HG03060 (cell line): Measurements from ENCODE around the gene MYL10.
"Not testable (repeated sequence)": the region's sequence is repeated elsewhere in the genome, so short reads cannot be mapped to it uniquely, and the experiment has no call there.

ENCODE experiments used
- ATAC-seq: cut with Tn5 transposase; IDR thresholded peaks from one replicate; pipeline ENCODE4 v1.9.1; 2021; ENCODE audit warnings: low read depth, moderate number of reproducible peaks; ENCODE audit not compliant: unreplicated experiment

Gene MYL10

DNA sequence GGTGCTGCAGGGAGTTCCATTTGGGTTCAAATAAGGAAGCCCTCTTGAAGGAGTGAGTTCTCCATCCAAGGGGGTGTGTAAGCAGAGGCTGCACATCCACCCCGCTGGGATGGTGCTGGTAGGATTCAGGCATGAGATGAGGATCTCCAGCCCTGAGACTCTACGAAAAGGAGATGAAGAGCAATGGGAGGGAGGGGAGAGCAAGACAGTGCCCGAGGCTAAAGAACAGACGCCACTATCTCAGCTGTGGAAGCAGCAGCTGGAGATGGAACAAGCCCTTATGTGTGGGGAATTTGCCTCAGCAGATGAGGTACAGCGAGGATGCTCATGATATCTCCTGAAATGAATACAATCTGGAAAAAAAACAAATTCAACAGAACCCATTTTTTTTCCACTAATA lies 28.1 kb upstream of the MYL10 start:
- ATAC-seq: no peak

GRCh38 chr7:101651112-101651511 lies 22.0 kb upstream of the MYL10 start:
- ATAC-seq: no peak

DNA sequence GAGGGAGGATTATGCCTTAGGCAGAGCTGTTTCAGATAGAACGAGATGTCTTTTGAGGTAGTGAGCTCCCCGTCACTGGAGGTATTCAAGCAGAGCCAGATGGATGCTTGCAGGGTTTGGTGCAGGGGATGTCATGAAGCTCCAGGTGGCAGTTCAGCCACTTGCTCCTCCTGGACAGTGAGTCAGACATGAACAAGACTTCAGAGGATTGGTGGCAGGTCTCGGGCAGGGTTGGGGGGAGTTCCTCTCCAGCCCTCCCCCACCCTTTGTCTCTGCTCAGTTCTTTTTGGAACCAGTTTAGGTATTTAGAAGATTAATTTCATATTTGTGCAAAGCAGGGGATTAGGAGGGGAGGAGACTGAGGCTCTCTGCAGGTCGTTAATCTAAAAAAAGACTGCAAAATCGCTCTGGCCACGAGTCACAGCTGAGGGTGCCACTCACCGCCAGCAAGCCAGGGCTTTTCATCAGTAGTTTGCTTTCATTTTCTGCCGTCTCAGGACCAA lies 21.5 kb upstream of the MYL10 start:
- ATAC-seq: no peak

GRCh38 chr7:101647876-101648275 lies 18.8 kb upstream of the MYL10 start:
- not testable (repeated sequence) for ATAC-seq

- ATAC-seq: no peak
These were observed 16.9 kb upstream of the MYL10 start for GRCh38 chr7:101645951-101646350.

GRCh38 chr7:101644879-101645278 lies 15.8 kb upstream of the MYL10 start:
- ATAC-seq: no peak

DNA sequence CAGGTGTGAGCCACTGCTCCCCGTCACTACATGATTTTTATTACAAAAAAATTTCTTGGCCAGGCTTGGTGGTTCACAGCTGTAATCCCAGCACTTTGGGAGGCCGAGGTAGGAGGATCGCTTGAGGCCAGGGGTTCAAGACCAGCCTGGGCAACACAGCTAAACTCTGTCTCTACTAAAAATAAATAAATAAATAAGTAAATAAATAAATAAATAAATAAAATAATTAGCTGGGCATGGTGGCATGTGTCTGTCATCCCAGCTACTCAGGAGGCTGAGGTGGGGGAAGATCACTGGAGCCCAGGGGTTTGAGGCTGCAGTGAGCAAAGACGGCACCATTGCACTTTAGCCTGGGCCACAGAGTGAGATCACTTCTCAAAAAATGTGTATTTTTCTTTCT lies 10.0 kb upstream of the MYL10 start:
- not testable (repeated sequence) for ATAC-seq

GRCh38 chr7:101636822-101637623 lies 7.9 kb upstream of the MYL10 start:
- ATAC-seq: no peak

DNA sequence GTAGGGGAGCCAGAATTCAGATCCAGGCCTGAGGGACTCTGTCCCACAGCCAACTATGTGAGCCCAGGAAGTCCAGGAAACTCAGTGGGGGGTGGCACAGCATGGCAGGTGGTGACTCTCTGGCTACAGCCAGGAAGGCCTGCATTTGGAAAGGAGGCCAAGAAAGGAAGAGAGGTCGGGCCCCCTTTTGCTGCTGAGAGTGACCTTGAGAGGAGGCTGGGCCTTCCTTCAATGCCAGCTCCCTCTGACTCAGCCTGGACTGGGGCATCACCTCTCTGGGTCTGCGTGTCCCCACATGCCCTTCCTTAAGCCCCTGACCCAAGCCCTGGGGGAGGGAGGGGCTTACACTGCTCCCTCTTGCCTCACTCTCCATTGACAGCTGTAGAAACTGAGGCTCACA lies 6.4 kb upstream of the MYL10 start:
- no peak for ATAC-seq

- ATAC-seq: no peak
These were observed 5.2 kb upstream of the MYL10 start for GRCh38 chr7:101634196-101634717.

DNA sequence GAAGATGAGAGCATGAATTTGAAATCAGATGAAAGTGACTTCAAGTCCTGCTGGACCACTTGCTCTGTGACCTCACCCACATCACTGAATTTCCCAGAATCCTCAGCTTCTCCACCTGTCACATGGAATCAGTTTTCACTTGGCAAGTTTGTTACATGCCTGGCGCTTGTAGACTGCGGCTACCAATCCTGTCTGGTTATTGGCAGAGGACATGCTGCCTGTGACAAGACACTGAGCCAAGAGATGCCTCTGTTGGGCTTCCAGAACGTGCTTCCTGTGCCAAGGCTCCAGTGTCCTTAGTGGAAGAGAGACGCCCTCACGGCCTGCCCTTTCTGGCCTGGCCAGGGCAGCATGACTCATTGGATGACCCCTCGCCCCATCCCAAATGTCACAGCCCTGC lies 4.4 kb upstream of the MYL10 start:
- no peak for ATAC-seq

DNA sequence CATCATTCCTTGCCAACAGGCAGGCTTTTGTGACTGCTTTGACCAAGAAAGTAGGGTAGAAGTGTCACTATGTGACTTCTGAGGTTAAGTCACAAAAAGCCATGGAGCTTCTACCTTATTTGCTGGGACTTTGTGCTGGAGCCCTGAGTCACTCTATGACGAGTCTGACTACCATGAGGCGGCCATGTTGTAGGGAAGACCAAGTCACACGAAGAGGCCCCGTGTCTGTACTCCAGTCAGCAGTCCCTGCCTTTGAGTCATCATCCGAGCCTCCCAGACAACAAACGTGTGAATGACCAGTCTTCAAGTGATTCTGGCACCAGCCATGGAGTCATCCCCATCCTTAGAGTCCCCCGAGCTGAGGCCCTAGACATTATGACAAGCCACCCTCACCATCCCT lies 3.5 kb upstream of the MYL10 start:
- no peak for ATAC-seq

DNA sequence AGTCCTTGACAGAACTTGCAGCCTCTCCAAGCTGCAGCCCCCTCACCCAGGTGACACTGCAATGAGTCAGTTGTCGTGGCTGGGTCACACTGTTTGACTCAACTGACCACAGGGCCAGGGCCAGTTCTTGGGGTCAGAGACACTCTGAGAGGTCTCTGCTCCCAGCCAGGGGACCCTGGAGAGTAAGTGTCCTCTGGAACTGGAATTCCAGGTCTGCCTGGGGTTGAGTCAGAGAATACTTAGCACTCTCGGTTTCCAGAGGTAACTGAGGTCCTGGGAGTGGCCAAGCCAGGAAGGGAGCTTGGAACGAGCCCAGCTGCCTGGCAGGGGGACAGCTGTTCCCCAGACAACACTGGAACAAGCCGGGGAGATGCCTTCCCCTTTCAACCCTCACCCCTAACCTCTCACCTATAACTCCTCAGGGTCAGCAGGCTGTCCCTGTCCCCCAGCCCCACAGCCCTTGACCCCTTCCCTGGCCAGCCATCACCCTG lies 2.2 kb upstream of the MYL10 start:
- no peak for ATAC-seq

DNA sequence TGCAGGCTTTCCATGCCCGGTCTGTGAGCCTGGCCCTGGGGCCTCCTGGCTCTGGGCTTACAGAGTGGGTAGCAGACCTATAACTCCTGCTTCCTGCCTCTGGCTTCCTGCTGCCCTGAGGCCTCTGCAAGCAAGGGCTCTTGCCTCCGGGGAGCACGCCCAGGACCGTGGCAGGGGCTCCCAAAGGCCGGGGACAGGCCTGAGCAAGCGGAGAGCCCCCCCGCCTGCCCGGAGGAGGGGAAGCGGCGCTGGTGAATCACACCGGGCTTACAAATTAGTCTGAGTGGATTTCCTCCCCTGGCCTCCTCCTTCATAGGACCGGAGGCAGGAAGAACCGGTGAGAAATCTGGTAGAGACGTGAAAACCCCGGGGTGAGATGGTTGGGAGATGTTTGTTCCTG lies 1.5 kb upstream of the MYL10 start:
- no peak for ATAC-seq

DNA sequence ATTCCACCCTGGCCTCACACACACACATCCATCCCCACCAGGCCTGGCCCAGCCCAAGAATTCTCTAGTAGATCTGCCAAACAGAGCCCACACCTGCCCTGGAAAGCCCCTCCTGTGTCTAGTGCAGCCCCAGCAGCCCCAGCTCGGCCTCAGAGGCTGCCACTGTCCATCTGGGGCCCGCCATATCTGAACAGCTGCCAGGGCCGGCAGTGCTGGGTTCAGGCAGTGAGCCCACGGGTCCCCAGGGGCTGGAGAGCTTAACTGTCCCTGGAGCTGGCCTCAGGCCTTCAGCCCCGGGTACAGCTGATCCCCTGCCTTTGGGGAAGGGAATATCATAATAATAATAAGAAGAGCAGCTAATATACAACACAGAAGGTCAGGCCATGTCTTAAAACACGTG lies 574 bp downstream of the MYL10 start:
- no peak for ATAC-seq

DNA sequence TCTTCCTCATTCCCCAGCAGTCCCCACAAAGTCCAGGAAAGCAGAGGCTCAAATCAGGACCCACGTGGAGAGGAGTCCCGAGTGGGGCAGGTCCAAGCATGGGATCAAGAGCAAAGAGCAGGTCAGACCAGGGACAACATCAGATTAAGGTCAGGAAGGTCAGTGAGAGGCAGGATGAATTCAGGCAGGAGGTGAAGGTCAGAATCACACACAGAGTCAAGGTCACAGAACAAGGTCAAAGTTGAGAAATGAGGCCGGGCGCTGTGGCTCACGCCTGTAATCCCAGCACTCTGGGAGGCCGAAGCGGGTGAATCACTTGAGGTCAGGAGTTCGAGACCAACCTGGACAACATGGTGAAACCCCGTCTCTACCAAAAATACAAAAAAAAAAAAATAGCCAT lies 2.3 kb downstream of the MYL10 start:
- no peak for ATAC-seq

DNA sequence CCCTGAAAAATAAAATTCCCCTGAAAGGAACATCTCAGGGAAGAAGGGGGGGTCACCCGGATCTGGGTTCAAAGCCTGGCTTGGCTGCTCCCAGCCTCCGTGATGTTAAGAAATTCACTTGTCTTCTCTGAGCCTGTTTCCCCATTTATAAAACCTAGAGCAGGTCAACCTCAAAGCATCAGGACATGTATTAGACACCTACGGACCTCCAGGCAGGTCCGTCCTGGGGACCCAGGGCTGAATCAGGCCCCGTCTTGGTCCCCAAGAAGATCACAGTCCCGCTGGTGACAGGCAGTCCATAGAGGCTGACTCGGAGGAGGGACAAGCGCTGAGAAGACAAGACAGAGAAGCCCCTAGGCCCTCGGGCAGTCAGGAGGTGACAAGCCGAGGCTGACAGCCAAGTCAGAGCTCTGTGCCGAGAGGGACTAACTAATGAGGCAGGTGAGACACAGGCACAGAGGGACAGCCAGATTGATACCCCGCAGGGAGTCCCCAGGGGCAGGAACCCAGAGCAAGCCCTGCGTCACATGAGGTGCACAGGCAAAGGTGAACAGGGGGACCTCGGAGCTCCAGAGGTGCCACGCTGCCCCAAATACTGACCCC lies 2.9 kb downstream of the MYL10 start:
- no peak for ATAC-seq

- ATAC-seq: no peak
These were observed 3.9 kb downstream of the MYL10 start for GRCh38 chr7:101625031-101625791.

- ATAC-seq: no peak
These were observed 4.7 kb downstream of the MYL10 start for GRCh38 chr7:101624246-101625001.

GRCh38 chr7:101622609-101623173 lies 6.4 kb downstream of the MYL10 start:
- ATAC-seq: no peak
